Epidermal melanocyte (primary cell): ENCODE results near the gene AGPAT4.
A peak's percentile ranks its signal among the peaks of the same experiment; 100 is the strongest.

Experiments used
- DNase-seq: peaks from one replicate; pipeline ENCODE4 v3.0.0; 2011; ENCODE audit warnings: low spot score; ENCODE audit not compliant: insufficient read length

Gene AGPAT4

DNA sequence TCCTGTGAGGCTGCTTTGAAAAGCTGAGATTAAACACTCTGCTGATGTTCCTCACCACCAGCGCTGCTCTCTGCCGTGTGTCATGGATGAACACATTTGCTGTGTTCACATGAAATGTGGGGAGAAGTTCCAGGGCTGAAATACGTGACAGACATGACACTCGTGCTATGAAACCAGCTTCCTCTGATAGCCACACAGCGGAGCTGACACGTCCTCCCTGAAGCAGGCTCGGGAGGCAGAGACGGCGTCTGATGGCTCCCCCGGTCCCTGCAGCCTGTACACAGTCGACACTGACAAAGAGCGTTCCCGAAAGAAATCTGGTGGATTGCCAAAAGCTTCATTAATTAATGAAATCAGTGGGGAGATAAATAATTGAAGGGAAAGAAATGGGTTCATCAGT lies 17.5 kb downstream of the AGPAT4 start:
- DNase-seq, result no peak

DNA sequence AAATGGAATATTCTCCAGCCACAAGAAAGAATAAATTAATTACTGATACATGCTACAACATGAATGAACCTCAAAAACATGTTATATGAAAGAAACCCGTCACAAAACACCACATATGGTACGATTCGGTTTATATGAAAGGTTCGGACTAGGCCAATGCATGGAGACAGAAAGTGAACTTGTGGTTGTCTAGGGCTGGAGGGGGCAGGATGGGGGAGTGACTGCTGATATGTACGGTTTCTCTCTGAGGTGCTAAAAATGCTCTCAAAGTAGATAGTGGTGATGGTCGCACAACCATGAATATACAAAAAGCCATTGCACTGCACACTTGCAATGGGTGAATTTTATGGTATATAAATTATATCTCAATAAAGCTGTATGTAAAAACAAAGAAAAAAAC lies 18.3 kb downstream of the AGPAT4 start:
- DNase-seq, result no peak

GRCh38 chr6:161254464-161255253 lies 19.2 kb downstream of the AGPAT4 start:
- DNase-seq, result no peak

DNA sequence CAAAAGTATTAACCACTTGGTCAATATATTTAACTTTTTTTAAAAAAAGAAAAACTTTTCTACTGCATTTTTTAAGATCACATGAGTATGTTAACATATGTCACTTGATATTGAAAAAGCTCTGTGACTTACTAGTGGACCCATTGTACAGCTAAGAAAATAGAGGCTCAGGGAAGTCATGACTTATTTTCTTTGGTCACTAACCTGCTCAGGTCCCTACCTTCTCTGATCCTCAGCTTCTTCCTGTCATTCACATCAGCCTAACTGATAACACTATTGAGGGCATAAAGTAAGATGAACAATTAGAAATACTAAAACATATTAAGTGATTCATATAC lies 19.8 kb downstream of the AGPAT4 start:
- no peak for DNase-seq

GRCh38 chr6:161251345-161251744 lies 22.5 kb downstream of the AGPAT4 start:
- no peak for DNase-seq

DNA sequence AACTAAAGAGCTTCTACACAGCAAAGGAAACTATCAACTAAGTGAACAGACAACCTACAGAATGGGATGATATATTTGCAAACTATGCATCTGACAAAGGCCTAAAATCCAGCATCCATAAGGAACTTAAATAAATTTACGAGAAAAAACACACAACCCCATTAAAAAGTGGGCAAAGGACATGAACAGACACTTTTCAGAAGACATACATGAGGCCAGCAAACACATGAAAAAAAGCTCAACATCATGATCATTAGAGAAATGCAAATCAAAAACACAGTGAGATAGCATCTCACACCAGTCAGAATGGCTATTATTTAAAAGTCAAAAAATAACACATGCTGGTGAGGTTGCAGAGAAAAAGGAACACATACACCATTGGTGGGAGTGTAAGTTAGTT lies 24.5 kb downstream of the AGPAT4 start:
- no peak for DNase-seq

DNA sequence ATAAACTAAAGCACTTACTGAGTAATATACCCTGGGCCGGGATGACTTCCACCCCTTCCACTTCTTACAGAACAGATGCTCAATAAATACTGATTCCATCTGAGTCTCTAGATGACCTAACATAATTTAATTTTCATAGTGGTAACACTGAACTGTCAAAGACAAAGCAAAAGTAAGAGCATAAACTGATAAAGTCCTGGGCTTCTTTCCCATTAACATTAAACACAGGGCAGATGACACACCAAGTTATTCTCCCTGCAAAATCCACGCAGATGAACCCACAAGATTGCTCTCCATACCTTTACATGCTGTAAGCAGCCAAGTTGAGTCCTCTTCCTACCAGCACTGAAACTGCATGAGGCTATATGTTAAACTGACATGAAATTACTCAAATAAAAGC lies 27.1 kb downstream of the AGPAT4 start:
- DNase-seq, result no peak

DNA sequence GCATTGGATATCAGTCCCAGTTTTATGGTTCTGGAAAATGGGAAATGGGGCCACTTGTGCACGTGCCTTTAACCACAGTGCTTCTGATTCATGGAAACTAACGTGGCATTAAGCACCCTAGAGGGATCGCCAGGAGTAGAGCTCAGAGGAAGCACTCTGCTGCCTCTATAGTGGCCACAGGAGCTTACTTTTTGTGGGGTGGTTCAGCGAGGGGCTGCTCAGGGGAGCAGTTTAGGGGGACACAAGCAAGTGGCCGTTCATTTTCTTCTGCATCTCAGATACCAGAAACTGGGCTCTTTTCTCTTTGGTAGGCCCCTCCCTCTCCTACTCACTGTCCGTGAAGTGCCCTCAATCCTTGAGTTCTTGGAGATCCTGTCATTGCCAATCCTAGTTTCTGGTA lies 28.5 kb downstream of the AGPAT4 start:
- no peak for DNase-seq

- no peak for DNase-seq
Measured at GRCh38 chr6:161244725-161245124, 29.1 kb downstream of the AGPAT4 start.

- DNase-seq, result no peak
Measured at GRCh38 chr6:161242779-161243693, 30.8 kb downstream of the AGPAT4 start.

GRCh38 chr6:161242113-161242512 lies 31.7 kb downstream of the AGPAT4 start:
- no peak for DNase-seq

DNA sequence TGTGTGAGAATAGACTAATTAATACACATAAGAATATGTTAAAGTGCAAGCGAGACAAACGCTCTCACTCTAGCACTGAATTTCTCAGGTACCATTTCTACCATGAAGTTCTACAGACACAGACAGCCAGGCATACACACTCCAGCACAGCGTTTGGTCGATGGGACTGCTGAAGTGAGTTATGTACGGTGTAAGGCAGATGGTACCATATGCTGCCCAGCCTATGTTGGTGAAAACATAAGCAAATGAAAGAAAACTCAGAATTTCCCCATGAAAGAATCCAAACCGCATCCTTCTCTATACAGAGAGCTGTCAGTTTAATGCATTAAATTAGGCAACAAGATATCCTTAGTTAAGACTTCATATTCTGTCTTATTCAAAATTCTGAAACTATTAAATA lies 34.9 kb downstream of the AGPAT4 start:
- no peak for DNase-seq

DNA sequence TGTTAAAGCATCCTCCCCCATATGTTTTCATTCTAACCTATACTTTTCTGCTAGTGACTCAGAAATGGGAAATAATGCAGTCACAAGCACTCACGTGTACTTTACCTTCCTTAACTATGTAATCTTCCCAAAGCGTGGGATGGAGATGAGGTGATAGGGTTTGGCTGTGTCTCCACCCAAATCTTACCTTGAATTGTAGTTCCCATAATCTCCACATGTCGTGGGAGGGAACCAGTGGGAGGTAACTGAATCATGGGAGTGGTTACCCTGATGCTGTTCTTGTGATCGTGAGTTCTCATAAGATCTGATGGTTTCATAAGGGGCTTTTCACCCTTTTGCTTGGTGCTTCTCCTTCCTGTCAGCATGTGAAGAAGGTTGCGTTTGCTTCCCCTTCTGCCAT lies 35.4 kb downstream of the AGPAT4 start:
- DNase-seq, result no peak

- no peak for DNase-seq
Measured at GRCh38 chr6:161238081-161238480, 35.8 kb downstream of the AGPAT4 start.

DNA sequence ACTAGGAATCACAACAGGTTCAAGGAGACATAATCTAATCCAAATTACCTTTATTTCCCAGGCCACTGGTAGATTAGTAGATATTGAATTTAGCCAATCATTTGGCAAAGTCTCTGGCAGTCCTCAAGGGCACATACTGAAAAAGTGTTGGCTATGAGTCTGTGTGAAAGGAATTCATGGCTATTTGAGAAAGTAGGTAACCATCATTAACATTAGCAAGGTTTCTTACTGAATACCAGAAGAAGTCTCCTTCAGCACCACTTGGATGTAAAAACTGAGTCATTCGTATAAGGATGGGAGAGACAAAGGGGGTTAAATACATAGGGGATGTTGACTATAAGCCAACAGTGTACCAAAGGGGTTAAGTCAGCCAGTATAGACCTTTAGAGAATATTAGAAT lies 36.7 kb downstream of the AGPAT4 start:
- no peak for DNase-seq

DNA sequence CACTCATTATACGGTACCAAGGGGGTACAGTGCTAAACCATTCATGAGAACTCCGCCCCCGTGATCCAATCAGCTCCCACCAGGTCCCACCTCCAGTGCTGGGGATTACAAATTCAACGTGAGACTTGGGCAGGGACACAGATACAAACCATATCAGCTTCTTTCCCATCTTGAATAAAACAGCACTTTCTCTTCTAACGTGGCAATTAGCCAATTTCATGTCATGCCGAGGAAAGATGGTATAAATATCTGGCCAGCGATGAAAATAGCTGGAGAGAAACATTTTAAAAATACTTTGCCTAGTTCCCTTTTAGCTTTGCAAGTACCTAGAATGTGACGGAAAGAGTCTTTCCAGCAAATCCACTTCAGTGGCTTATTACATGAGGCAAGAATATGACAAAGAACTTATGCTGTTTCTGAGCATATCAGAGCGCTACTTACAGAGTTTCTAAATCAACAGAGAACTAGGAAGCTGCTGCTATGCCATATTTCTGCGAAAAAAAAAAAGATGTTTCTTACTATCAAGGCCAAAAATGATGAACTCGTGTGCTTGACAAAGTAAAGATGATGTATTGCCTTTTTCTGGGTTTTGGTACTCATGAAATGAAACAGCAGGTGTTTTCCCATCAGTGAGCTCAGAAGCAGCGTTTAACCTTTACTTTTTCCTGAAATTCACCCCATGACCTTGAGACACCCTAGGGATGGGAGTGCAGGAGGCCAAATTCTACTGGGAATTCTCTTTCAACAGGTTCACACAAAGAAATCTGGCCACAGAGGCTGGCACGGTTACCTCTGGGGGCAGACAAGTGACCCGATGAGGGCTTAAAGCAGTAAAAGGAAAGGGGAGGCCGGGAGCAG lies 37.9 kb downstream of the AGPAT4 start:
- DNase-seq, result no peak

- peak; percentile 63 for DNase-seq
Measured at GRCh38 chr6:161233986-161234661, 39.7 kb downstream of the AGPAT4 start.

DNA sequence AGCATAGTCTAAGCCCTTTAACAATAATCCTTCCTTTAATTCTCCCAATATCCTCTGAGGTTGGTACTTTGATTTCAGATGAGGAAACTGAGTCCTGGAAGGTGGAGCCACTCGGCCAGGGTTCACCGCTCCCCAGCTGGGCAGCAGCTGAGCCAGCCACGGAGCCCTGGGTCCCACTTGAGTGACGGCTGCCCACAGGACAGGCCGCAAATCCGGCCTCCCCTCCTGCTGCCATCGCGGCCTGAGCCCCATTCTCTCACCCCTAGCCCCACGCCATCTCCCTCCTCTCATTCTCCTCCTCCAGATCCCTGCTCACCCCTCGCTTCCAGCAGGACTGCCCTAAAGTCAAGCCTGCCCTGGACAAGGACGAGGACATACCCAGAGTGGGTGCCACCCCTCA lies 41.4 kb downstream of the AGPAT4 start:
- DNase-seq, result no peak

GRCh38 chr6:161232010-161232409 lies 41.9 kb downstream of the AGPAT4 start:
- DNase-seq, result no peak

DNA sequence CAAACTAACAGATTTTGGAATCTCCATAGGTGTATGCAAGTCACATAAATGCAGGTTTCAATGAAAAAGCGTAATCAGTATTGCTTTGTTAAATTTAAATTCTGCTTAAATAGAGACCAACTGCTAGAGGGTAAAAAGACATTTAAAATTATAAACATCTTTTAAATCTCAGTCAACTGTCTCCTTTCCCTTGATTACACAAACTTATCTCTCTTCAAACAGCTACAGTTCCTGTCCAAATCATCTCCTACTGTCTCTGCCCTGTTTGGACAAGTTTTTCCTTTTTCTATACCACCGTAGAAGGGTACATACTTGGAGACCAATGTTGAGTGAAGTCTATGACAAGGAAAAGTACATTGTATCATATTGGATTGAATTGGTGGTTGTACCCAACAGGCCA lies 43.5 kb downstream of the AGPAT4 start:
- DNase-seq, result no peak

DNA sequence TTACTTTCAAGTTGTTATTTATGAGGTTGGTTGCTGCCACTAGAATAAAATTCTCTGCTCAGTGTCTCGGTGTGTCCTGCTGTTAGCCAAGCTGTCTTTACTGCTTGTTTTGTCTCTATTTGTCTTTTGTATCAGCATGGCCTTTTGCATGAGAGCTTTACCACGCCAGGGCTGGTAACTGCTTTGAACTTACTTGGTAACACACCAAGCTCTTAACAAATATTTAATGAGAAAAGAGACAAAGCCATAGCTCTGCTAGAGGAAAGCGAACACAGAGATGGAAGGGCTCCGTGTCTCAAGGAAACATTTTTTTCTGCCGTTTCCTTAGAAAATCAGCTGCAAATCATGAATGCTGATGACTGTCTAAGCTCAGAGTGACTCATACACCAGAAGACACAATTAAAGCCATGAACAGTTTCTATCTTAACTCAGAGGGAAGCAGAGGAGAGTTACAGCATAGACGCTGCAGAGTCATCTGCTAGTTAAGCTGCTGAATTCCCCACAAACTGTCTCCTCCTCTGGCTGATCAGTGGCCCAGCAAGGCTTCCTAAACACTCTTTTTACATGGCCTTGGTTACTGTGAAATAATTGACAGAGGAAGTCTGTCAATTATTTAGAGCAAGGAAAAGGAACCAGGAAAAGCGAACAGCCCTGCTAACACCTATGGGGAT lies 44.8 kb downstream of the AGPAT4 start:
- peak; percentile 37 for DNase-seq
